ENCODE data around the gene TPSAB1. TPM values are rescaled to one million over a fixed set of nuclear protein-coding genes. Genes with fewer than 3 reads are reported as not detected.

TPSAB1 gene
- total and polyA plus RNA-seq, 2 donors (not counting 1 experiment from before 2014, with no cell fraction given) = not detected

DNA sequence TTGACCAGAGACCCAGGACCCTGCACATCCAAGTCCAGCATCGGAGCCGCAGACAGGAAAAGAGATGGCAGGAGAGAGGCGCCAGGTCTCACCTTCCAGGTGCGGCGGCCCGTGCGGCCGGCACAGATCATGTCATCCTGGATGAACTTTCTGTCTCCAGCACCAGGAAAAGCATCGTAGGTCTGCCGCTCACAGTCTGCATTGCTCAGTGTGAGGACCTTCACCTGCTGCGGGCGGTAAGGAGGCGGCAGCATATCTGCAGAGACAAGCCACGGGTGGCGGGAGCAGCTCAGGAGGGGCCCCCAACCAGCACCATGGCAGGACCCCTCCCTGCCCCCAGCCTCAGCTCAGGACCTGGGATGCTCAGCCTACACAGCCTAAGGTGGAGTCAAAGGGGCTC, 33.3 kb downstream of the TPSAB1 start:
- Histone ChIP-seq H3K9ac (ENCODE audit: insufficient read depth, low read length) (no peak overlapping the region), H3K4me3 (replicated peaks in 1 of 4; ENCODE audit: control extremely low read depth in 1 of 4, insufficient read depth in 1 of 4, low read depth in 3 of 4, low read length in 4 of 4) (no peak overlapping the region), H3K9me3 (ENCODE audit: control insufficient read depth, insufficient read depth, low read depth, low read length) (no peaks in the 10 kb centered on the region), H3K79me2 (ENCODE audit: control insufficient read depth, insufficient read depth, low read length) (no peaks in the 10 kb centered on the region), H3K27ac (ENCODE audit: insufficient read depth, low read length) (no peak overlapping the region), H2AFZ (ENCODE audit: low read length) (no peak overlapping the region), H3K36me3 (ENCODE audit: control insufficient read depth, insufficient read depth, low read length) (no peaks in the 10 kb centered on the region), H3K27me3 (ENCODE audit: control insufficient read depth, insufficient read depth, low read length) (no peaks in the 10 kb centered on the region), H3K4me1 (ENCODE audit: control insufficient read depth, extremely low read depth, insufficient read depth, low read length) (no peaks in the 10 kb centered on the region), H3K4me2 (ENCODE audit: extremely low read depth, insufficient read depth, low read length) (no peak overlapping the region), H4K20me1 (ENCODE audit: control insufficient read depth, extremely low read depth, insufficient read depth, low read length) (no peaks in the 10 kb centered on the region)
- DNase-seq (ENCODE audit: low read depth in 2 of 2) = no peak
- TF ChIP-seq EZH2 (IDR thresholded peaks at IDR 0.05; ENCODE audit: low read length, missing control alignments) = no peak
- TF ChIP-seq, protein P1, sequence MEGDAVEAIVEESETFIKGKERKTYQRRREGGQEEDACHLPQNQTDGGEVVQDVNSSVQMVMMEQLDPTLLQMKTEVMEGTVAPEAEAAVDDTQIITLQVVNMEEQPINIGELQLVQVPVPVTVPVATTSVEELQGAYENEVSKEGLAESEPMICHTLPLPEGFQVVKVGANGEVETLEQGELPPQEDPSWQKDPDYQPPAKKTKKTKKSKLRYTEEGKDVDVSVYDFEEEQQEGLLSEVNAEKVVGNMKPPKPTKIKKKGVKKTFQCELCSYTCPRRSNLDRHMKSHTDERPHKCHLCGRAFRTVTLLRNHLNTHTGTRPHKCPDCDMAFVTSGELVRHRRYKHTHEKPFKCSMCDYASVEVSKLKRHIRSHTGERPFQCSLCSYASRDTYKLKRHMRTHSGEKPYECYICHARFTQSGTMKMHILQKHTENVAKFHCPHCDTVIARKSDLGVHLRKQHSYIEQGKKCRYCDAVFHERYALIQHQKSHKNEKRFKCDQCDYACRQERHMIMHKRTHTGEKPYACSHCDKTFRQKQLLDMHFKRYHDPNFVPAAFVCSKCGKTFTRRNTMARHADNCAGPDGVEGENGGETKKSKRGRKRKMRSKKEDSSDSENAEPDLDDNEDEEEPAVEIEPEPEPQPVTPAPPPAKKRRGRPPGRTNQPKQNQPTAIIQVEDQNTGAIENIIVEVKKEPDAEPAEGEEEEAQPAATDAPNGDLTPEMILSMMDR (conservative IDR thresholded peaks at IDR 0.05 in 1 of 2, IDR thresholded peaks at IDR 0.05 in 1 of 2; ENCODE audit: low read depth in 1 of 2, low read length in 2 of 2) = no peak

- no peaks in the 10 kb centered on the region for H3K27me3 ChIP-seq (ENCODE audit: control insufficient read depth, insufficient read depth, low read length)
- H3K79me2 ChIP-seq (ENCODE audit: control insufficient read depth, insufficient read depth, low read length) = no peaks in the 10 kb centered on the region
- no peaks in the 10 kb centered on the region for H3K9me3 ChIP-seq (ENCODE audit: control insufficient read depth, insufficient read depth, low read depth, low read length)
- H3K27ac ChIP-seq (ENCODE audit: insufficient read depth, low read length) = no peak overlapping the region
- H3K4me1 ChIP-seq (ENCODE audit: control insufficient read depth, extremely low read depth, insufficient read depth, low read length) = no peaks in the 10 kb centered on the region
- H4K20me1 ChIP-seq (ENCODE audit: control insufficient read depth, extremely low read depth, insufficient read depth, low read length) = no peaks in the 10 kb centered on the region
- H2AFZ ChIP-seq (ENCODE audit: low read length) = no peak overlapping the region
- TF ChIP-seq, protein P1 (conservative IDR thresholded peaks at IDR 0.05 in 1 of 2, IDR thresholded peaks at IDR 0.05 in 1 of 2; ENCODE audit: low read depth in 1 of 2, low read length in 2 of 2) = no peak
- no peak for TF ChIP-seq EZH2 (IDR thresholded peaks at IDR 0.05; ENCODE audit: low read length, missing control alignments)
- H3K4me2 ChIP-seq (ENCODE audit: extremely low read depth, insufficient read depth, low read length) = no peak overlapping the region
- no peak overlapping the region for H3K9ac ChIP-seq (ENCODE audit: insufficient read depth, low read length)
- H3K4me3 ChIP-seq (replicated peaks in 1 of 4; ENCODE audit: control extremely low read depth in 1 of 4, insufficient read depth in 1 of 4, low read depth in 3 of 4, low read length in 4 of 4) = no peak overlapping the region
- no peak for DNase-seq (ENCODE audit: low read depth in 2 of 2)
- H3K36me3 ChIP-seq (ENCODE audit: control insufficient read depth, insufficient read depth, low read length) = no peaks in the 10 kb centered on the region
These were observed 34.3 kb downstream of the TPSAB1 start for GRCh38 chr16:1274767-1275166.

DNA sequence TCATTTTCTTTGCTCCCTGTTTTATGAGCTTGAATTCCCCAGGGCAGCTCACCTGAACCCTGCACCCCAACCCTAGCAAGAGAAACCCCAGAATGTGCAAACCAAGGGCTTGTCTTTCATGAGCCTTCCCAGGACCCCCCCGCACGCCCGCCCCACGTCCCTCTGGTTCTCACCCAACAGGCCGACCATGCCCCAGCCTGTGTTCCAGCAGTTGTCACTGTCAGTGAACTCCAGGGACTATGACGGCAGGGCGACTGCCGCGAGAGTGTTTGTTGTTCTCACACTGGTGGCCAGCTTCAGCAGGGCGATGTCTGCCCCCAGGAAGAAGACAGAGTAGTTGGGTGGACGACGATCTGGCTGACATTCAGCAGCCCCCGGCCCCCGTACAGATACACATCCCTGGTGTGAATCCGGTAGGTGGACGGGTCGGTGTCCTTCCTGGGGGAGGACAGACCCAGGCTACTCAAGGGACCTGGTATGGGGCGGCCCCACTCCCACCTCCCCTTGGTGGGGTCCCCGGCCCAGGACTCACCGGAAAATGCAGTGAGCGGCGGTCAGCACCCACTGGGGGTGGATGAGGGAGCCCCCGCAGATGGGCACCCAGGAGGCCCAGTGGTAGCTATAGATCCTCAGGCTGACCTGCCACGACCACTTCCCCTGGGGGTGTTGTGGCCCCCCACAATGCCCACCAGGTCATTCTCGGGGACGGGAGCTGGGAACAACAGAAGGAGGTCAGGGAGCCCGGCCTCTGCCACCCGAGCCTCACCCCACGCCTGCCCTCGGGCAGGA, 35.5 kb downstream of the TPSAB1 start:
- no peak overlapping the region for H3K4me2 ChIP-seq (ENCODE audit: extremely low read depth, insufficient read depth, low read length)
- H3K9ac ChIP-seq (ENCODE audit: insufficient read depth, low read length) = no peak overlapping the region
- H3K79me2 ChIP-seq (ENCODE audit: control insufficient read depth, insufficient read depth, low read length) = no peaks in the 10 kb centered on the region
- TF ChIP-seq EZH2 (IDR thresholded peaks at IDR 0.05; ENCODE audit: low read length, missing control alignments) = no peak
- TF ChIP-seq, protein P1 (conservative IDR thresholded peaks at IDR 0.05 in 1 of 2, IDR thresholded peaks at IDR 0.05 in 1 of 2; ENCODE audit: low read depth in 1 of 2, low read length in 2 of 2) = no peak
- H3K4me3 ChIP-seq (replicated peaks in 1 of 4; ENCODE audit: control extremely low read depth in 1 of 4, insufficient read depth in 1 of 4, low read depth in 3 of 4, low read length in 4 of 4) = no peak overlapping the region
- H4K20me1 ChIP-seq (ENCODE audit: control insufficient read depth, extremely low read depth, insufficient read depth, low read length) = no peaks in the 10 kb centered on the region
- H3K27me3 ChIP-seq (ENCODE audit: control insufficient read depth, insufficient read depth, low read length) = no peaks in the 10 kb centered on the region
- H3K4me1 ChIP-seq (ENCODE audit: control insufficient read depth, extremely low read depth, insufficient read depth, low read length) = no peaks in the 10 kb centered on the region
- no peaks in the 10 kb centered on the region for H3K36me3 ChIP-seq (ENCODE audit: control insufficient read depth, insufficient read depth, low read length)
- no peak overlapping the region for H3K27ac ChIP-seq (ENCODE audit: insufficient read depth, low read length)
- no peak overlapping the region for H2AFZ ChIP-seq (ENCODE audit: low read length)
- no peak for DNase-seq (ENCODE audit: low read depth in 2 of 2)
- no peaks in the 10 kb centered on the region for H3K9me3 ChIP-seq (ENCODE audit: control insufficient read depth, insufficient read depth, low read depth, low read length)

Measured in fibroblast of lung (primary cell).